ENCODE measurements around the gene ZBTB5.

ZBTB5 gene

GRCh38 chr9:37414503-37414943 is 50.7 kb downstream of the ZBTB5 start:
- DNase-seq (ENCODE audit: low spot score): no peak
- TF ChIP-seq, protein P1, sequence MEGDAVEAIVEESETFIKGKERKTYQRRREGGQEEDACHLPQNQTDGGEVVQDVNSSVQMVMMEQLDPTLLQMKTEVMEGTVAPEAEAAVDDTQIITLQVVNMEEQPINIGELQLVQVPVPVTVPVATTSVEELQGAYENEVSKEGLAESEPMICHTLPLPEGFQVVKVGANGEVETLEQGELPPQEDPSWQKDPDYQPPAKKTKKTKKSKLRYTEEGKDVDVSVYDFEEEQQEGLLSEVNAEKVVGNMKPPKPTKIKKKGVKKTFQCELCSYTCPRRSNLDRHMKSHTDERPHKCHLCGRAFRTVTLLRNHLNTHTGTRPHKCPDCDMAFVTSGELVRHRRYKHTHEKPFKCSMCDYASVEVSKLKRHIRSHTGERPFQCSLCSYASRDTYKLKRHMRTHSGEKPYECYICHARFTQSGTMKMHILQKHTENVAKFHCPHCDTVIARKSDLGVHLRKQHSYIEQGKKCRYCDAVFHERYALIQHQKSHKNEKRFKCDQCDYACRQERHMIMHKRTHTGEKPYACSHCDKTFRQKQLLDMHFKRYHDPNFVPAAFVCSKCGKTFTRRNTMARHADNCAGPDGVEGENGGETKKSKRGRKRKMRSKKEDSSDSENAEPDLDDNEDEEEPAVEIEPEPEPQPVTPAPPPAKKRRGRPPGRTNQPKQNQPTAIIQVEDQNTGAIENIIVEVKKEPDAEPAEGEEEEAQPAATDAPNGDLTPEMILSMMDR (IDR thresholded peaks at IDR 0.05; ENCODE audit: borderline replicate concordance, control extremely low read depth, extremely low read depth, insufficient read depth, missing control alignments): no peak
- in situ Hi-C loops (cut with MboI; ENCODE audit: low sequenced_read_pairs, unreplicated experiment): no loop called here

GRCh38 chr9:37413311-37413710 is 51.9 kb downstream of the ZBTB5 start:
- no peak for DNase-seq (ENCODE audit: low spot score)
- TF ChIP-seq, protein P1 (IDR thresholded peaks at IDR 0.05; ENCODE audit: borderline replicate concordance, control extremely low read depth, extremely low read depth, insufficient read depth, missing control alignments): no peak
- in situ Hi-C loops (cut with MboI; ENCODE audit: low sequenced_read_pairs, unreplicated experiment): no loop called here

DNA sequence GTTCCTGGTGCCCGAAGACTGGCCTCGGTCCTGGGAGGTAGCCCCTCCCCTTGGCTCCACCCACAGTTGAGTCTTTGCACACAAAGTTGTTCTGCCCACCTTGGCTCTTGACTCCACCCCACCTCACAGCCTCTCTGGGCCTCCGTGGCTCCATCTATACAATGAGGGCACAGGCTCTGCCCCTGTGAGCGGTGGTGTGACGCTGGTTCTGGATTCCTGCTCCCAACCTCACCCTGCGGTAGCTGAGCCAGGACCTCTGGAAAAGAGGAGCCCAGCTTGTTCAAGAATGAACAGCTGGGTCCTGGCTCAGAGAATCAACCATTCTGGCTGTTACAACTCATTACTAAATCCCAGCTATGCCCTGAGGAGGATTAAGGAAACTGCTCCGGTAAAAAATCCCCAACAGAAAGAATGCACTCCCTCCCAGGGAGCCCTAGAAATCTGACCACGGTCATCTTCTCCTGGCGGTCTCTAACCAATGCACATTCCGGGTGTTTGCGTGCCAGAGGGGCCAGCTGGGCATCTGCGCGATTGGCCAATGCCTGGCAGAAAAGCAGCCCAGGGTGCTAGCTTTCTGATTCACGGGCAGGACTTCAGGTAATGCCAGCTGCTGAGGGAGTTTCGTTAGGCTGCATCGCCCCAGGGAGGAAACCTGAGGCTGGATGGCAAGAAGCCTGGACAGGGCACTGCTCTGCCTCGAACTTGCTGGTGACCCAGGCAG is 52.7 kb downstream of the ZBTB5 start:
- in situ Hi-C loops (cut with MboI; ENCODE audit: low sequenced_read_pairs, unreplicated experiment): no loop called here
- no peak for DNase-seq (ENCODE audit: low spot score)
- TF ChIP-seq, protein P1 (IDR thresholded peaks at IDR 0.05; ENCODE audit: borderline replicate concordance, control extremely low read depth, extremely low read depth, insufficient read depth, missing control alignments): no peak

GRCh38 chr9:37410969-37411785 is 54.1 kb downstream of the ZBTB5 start:
- in situ Hi-C loops (cut with MboI; ENCODE audit: low sequenced_read_pairs, unreplicated experiment): no loop called here
- peak; percentile 76 for DNase-seq (ENCODE audit: low spot score)
- TF ChIP-seq, protein P1 (IDR thresholded peaks at IDR 0.05; ENCODE audit: borderline replicate concordance, control extremely low read depth, extremely low read depth, insufficient read depth, missing control alignments): peak; percentile 77

GRCh38 chr9:37410354-37410861 is 54.8 kb downstream of the ZBTB5 start:
- in situ Hi-C loops (cut with MboI; ENCODE audit: low sequenced_read_pairs, unreplicated experiment): no loop called here
- DNase-seq (ENCODE audit: low spot score): no peak
- TF ChIP-seq, protein P1 (IDR thresholded peaks at IDR 0.05; ENCODE audit: borderline replicate concordance, control extremely low read depth, extremely low read depth, insufficient read depth, missing control alignments): no peak

- in situ Hi-C loops (cut with MboI; ENCODE audit: low sequenced_read_pairs, unreplicated experiment): loop anchor here (10.0 kb wide), 2 partner anchors 374 to 414 kb away; partner anchors contain the start of gene PAX5
- TF ChIP-seq, protein P1 (IDR thresholded peaks at IDR 0.05; ENCODE audit: borderline replicate concordance, control extremely low read depth, extremely low read depth, insufficient read depth, missing control alignments): no peak
- peak; percentile 85 for DNase-seq (ENCODE audit: low spot score)
These were observed 56.1 kb downstream of the ZBTB5 start for GRCh38 chr9:37408933-37409710.

All from GM13976 (cell line).